ENCODE data around the gene NTSR1. TPM values are rescaled to one million over a fixed set of nuclear protein-coding genes. Genes with fewer than 3 reads are reported as not detected.

The NTSR1 gene
- total and polyA plus RNA-seq, 3 donors from 2014 or later = 0.41 to 1.3 (median 0.81) TPM

GRCh38 chr20:62769346-62770071, 60.9 kb downstream of the NTSR1 start:
- no peak for DNase-seq
- H3K4me1 ChIP-seq = peaks cover 22% of the 10 kb centered on the region
- H3K36me3 ChIP-seq (ENCODE audit: low read depth, missing control alignments) = no peaks in the 10 kb centered on the region
- no peak for TF ChIP-seq CTCF (IDR thresholded peaks at IDR 0.05)
- TF ChIP-seq POLR2A (IDR thresholded peaks at IDR 0.05) = no peak
- H3K4me3 ChIP-seq = no peak overlapping the region
- intact Hi-C loops (cut with DNase I; ENCODE audit: low total_unique reads) = no loop called here
- WGBS, 2 donors = 86% methylated on average over 12 to 16 of the region's 16 CpGs
- H3K9me3 ChIP-seq = no peaks in the 10 kb centered on the region
- no peaks in the 10 kb centered on the region for H3K27me3 ChIP-seq
- no peak overlapping the region for H3K27ac ChIP-seq

GRCh38 chr20:62770111-62770910, 61.7 kb downstream of the NTSR1 start:
- Histone ChIP-seq H3K9me3 (no peaks in the 10 kb centered on the region), H3K27me3 (no peaks in the 10 kb centered on the region), H3K27ac (no peak overlapping the region), H3K4me3 (no peak overlapping the region), H3K4me1 (peaks cover 22% of the 10 kb centered on the region), H3K36me3 (ENCODE audit: low read depth, missing control alignments) (no peaks in the 10 kb centered on the region)
- no peak for TF ChIP-seq POLR2A (IDR thresholded peaks at IDR 0.05)
- TF ChIP-seq CTCF (IDR thresholded peaks at IDR 0.05) = no peak
- intact Hi-C loops (cut with DNase I; ENCODE audit: low total_unique reads) = no loop called here
- no peak for DNase-seq
- 96 to 97% methylated on average over 9 to 20 of the region's 20 CpGs for WGBS, 2 donors

GRCh38 chr20:62770916-62771315, 62.3 kb downstream of the NTSR1 start:
- 88 to 95% methylated on average over 4 to 14 of the region's 14 CpGs for WGBS, 2 donors
- H3K4me3 ChIP-seq = no peak overlapping the region
- no peaks in the 10 kb centered on the region for H3K36me3 ChIP-seq (ENCODE audit: low read depth, missing control alignments)
- TF ChIP-seq CTCF (IDR thresholded peaks at IDR 0.05) (no peak), POLR2A (IDR thresholded peaks at IDR 0.05) (no peak)
- no peaks in the 10 kb centered on the region for H3K27me3 ChIP-seq
- intact Hi-C loops (cut with DNase I; ENCODE audit: low total_unique reads) = no loop called here
- peaks cover 22% of the 10 kb centered on the region for H3K4me1 ChIP-seq
- H3K27ac ChIP-seq = no peak overlapping the region
- no peak for DNase-seq
- H3K9me3 ChIP-seq = no peaks in the 10 kb centered on the region

GRCh38 chr20:62771396-62772102, 62.9 kb downstream of the NTSR1 start:
- 85 to 86% methylated on average over 21 to 25 of the region's 25 CpGs for WGBS, 2 donors
- peaks cover 21% of the 10 kb centered on the region for H3K4me1 ChIP-seq

More at GRCh38 chr20:62771396-62772102, 62.9 kb downstream of the NTSR1 start:
- Histone ChIP-seq H3K4me3 (no peak overlapping the region), H3K36me3 (ENCODE audit: low read depth, missing control alignments) (no peaks in the 10 kb centered on the region), H3K27ac (no peak overlapping the region), H3K9me3 (no peaks in the 10 kb centered on the region), H3K27me3 (no peaks in the 10 kb centered on the region)
- no peak for DNase-seq
- no peak for TF ChIP-seq CTCF (IDR thresholded peaks at IDR 0.05)
- TF ChIP-seq POLR2A (IDR thresholded peaks at IDR 0.05) = no peak
- intact Hi-C loops (cut with DNase I; ENCODE audit: low total_unique reads) = no loop called here

All from testis (tissue), 3 donors.